NB4 (cell line): ENCODE data around the gene NTHL1.

Source experiments
- CTCF ChIP-seq: IDR thresholded peaks from one replicate; pipeline ENCODE4 v1.5.1; 2012; ENCODE audit warnings: low read depth, low read length
- MAX ChIP-seq: IDR thresholded peaks from 2 replicates; pipeline ENCODE4 v1.6.1; 2011; ENCODE audit warnings: low read depth, low read length
- POLR2A ChIP-seq: IDR thresholded peaks from 2 replicates; pipeline ENCODE4 v1.6.1; 2011; ENCODE audit warnings: mild to moderate bottlenecking; ENCODE audit not compliant: insufficient read length; ENCODE audit errors: extremely low read depth

DNA sequence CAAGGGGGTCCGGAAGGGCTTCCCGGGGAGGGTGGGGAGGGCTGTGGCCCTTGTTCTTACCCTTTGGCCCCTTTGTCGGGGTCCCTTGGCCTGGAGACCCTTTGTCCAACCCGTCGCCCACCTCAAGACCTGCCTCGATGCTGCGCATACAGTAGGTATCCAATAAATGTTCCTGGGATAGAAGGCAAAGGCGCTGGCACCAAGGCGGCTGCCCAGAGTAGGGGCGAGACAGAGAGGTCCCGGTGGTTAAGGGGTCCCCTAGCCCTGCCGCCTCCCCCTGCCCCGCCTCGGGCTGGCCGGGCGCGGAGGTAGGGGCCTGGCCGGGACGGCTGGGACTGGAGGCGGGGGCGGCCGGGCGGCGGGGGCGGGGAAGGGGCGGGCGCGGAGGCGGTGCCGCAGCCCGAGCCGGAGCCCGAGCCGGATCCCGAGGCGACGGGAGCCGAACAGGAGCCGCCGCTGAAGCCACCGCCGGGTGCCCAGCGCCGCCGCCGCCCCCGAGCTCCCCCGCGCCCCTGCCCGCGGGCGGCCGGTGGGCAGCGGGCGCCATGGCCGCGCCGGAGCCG is 21.1 kb downstream of the NTHL1 start, which contains the start of gene NHERF2:
- TF ChIP-seq CTCF (no peak), POLR2A (no peak), MAX (no peak)
